ENCODE results near the gene SUGCT. TPM values are rescaled to one million over a fixed set of nuclear protein-coding genes. Genes with fewer than 3 reads are reported as not detected.
A peak's percentile ranks its signal among the peaks of the same experiment; 100 is the strongest.

Gene SUGCT
- total RNA-seq, 1 donor from 2014 or later: 11.9 TPM

DNA sequence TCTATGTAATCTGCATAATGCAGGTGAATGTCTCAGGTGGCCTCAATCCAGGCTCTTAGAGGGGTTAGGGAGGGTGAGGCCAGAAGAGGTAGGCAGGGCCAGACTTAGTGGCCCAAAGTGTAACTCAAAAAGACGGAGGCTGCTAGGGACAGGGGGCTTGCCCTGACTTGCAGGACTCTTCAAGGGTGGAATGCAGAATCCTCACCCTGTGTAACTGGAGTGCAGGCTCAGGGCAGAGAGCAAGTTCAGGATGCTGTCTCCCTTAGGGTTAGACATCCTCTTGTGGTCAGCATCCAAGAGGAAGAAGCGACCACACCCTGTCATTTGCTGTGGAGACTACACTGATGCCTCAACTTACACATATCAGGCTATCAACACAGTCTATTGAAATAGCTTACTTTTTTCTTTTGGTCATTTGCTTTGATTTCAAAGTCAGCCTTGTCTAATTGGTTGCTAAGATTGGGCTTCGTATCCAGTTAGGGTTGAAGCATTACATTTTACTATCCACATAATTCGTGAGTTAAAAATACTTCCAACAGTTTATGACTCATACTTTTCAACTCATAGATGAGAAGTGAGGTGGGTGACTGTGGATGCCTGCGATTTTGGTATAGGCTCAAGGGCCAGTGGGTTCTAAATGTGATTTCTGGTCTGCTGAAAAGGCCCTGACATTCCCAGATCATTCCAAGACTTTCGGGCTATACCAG is 563.6 kb downstream of the SUGCT start:
- Mint-ChIP-seq H3K9me3 (ENCODE audit: unreplicated experiment) (no peaks in the 10 kb centered on the region), H3K36me3 (ENCODE audit: unreplicated experiment) (no peaks in the 10 kb centered on the region), H3K4me1 (ENCODE audit: unreplicated experiment) (peaks cover 39% of the 10 kb centered on the region), H3K27me3 (ENCODE audit: unreplicated experiment) (no peaks in the 10 kb centered on the region), H3K27ac (ENCODE audit: unreplicated experiment) (no peak overlapping the region), H3K4me3 (ENCODE audit: unreplicated experiment) (no peak overlapping the region)
- DNase-seq (ENCODE audit: extremely low spot score, unreplicated experiment): no peak
- TF ChIP-seq, protein P1, sequence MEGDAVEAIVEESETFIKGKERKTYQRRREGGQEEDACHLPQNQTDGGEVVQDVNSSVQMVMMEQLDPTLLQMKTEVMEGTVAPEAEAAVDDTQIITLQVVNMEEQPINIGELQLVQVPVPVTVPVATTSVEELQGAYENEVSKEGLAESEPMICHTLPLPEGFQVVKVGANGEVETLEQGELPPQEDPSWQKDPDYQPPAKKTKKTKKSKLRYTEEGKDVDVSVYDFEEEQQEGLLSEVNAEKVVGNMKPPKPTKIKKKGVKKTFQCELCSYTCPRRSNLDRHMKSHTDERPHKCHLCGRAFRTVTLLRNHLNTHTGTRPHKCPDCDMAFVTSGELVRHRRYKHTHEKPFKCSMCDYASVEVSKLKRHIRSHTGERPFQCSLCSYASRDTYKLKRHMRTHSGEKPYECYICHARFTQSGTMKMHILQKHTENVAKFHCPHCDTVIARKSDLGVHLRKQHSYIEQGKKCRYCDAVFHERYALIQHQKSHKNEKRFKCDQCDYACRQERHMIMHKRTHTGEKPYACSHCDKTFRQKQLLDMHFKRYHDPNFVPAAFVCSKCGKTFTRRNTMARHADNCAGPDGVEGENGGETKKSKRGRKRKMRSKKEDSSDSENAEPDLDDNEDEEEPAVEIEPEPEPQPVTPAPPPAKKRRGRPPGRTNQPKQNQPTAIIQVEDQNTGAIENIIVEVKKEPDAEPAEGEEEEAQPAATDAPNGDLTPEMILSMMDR (IDR thresholded peaks at IDR 0.05): no peak

DNA sequence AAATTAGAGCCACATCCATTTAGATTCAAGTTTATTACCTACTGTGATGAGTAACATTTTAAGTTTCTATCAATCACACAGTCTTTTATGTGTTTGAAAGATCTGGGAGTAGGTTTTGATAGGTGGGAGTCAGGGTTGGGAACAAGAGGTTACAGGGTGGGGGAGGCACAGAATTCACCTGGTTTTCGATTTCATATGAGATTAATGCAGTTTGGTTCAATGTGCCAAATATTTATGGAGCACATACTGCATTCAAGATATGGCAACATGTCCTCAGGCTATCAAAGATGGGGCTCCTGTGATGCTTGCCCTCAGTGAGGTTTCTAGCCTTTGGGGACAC is 564.1 kb downstream of the SUGCT start:
- Mint-ChIP-seq H3K9me3 (ENCODE audit: unreplicated experiment) (no peaks in the 10 kb centered on the region), H3K4me1 (ENCODE audit: unreplicated experiment) (peaks cover 35% of the 10 kb centered on the region), H3K4me3 (ENCODE audit: unreplicated experiment) (no peak overlapping the region), H3K27me3 (ENCODE audit: unreplicated experiment) (no peaks in the 10 kb centered on the region), H3K27ac (ENCODE audit: unreplicated experiment) (no peak overlapping the region), H3K36me3 (ENCODE audit: unreplicated experiment) (no peaks in the 10 kb centered on the region)
- no peak for DNase-seq (ENCODE audit: extremely low spot score, unreplicated experiment)
- TF ChIP-seq, protein P1 (IDR thresholded peaks at IDR 0.05): no peak

DNA sequence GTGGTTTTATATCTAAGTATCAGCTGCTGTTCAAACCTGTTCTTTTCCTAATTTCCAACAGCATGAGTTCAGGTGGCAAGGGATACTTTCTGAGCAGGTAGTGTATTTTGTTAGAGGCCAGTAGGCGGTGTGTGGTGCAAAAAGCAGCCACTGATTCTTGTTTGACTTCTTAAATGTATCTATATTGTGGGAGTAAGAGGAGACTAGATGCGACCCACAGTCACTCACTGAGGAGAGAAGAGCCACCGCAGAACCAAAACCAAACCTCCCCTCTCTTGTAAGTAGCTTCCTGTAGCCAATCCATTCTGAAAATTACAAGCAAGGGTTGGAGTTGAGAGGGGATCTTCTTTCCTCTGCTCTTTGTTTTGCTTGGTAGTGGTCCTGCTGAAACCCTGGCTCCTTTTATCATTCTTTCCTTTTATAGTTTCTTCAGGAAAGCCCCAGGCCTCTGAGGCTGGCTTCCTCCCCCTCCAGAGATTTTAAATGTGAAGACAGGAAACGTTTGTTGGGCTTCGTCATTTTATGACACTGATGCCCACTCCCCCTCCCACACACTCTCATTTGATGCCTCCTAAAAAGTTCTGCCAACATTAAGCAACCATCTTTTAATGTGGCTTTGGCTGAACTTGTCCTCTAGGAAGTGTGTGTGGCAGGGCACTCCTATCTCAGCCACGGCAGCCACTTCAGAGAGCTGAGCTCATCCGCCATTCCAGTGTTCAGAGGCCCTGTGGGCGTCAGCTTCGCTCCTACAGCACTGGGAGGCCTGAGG is 566.0 kb downstream of the SUGCT start:
- Mint-ChIP-seq H3K4me3 (ENCODE audit: unreplicated experiment) (no peak overlapping the region), H3K36me3 (ENCODE audit: unreplicated experiment) (no peaks in the 10 kb centered on the region), H3K4me1 (ENCODE audit: unreplicated experiment) (peaks cover 25% of the 10 kb centered on the region), H3K9me3 (ENCODE audit: unreplicated experiment) (no peaks in the 10 kb centered on the region), H3K27me3 (ENCODE audit: unreplicated experiment) (no peaks in the 10 kb centered on the region), H3K27ac (ENCODE audit: unreplicated experiment) (peak overlapping the region; percentile 61)
- no peak for DNase-seq (ENCODE audit: extremely low spot score, unreplicated experiment)
- TF ChIP-seq, protein P1 (IDR thresholded peaks at IDR 0.05): no peak

DNA sequence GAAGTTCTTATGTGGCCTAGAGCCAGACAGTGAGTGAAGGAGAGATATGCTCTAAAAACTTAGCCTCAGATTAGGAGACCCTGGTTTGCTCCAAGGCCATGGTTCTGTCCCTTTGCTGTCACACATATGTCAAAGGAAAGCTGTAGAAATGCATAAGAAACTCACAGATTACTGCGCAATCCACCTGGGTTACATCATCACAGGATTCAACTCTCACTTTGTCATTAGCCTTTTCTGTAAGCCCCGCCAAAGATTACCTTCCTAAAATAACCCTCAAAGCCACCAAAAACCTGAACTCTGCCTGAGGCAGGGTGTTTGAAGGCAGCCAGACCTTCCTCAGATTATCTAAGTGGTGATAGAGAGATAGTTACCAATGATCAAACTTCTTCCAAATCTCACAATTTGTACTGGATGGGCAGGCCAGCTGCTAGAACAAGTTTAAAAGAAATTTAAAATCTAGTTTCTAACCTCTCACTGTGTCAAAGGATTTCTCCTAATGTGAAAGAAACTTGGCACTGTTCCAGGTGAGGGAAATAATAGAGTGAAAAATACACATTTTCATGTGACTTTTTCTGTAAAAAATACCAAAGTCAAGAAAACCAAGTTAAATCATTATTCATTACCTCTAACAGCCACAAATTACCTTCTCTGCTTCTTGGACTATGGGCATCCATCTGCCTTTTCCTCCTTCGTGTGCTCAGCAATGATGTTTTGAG is 567.2 kb downstream of the SUGCT start:
- no peak for DNase-seq (ENCODE audit: extremely low spot score, unreplicated experiment)
- H3K36me3 Mint-ChIP-seq (ENCODE audit: unreplicated experiment): no peaks in the 10 kb centered on the region
- no peaks in the 10 kb centered on the region for H3K27me3 Mint-ChIP-seq (ENCODE audit: unreplicated experiment)
- H3K4me3 Mint-ChIP-seq (ENCODE audit: unreplicated experiment): no peak overlapping the region
- H3K27ac Mint-ChIP-seq (ENCODE audit: unreplicated experiment): no peak overlapping the region
- TF ChIP-seq, protein P1 (IDR thresholded peaks at IDR 0.05): no peak
- no peaks in the 10 kb centered on the region for H3K9me3 Mint-ChIP-seq (ENCODE audit: unreplicated experiment)
- peaks cover 25% of the 10 kb centered on the region for H3K4me1 Mint-ChIP-seq (ENCODE audit: unreplicated experiment)

DNA sequence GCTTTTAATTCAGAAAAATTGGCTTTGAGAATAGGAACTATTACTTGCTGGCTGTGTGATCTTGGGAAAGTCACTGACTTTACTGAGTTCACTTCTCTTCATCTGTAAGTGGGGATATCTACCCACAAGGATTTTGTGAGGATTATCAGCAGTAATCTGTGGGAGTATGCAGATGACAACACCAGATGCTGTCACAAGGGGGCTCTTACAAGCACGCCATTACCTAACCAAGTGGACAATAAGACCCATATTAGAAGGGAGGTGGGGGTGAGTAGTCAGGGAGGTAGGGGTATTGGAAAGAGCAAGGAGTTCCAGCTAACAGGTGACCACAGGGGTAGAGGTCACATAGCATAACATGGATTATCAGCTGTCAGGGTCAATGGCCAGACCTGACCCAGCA is 569.4 kb downstream of the SUGCT start:
- TF ChIP-seq, protein P1 (IDR thresholded peaks at IDR 0.05): peak; percentile 10
- Mint-ChIP-seq H3K4me3 (ENCODE audit: unreplicated experiment) (no peak overlapping the region), H3K27me3 (ENCODE audit: unreplicated experiment) (no peaks in the 10 kb centered on the region), H3K36me3 (ENCODE audit: unreplicated experiment) (no peaks in the 10 kb centered on the region), H3K27ac (ENCODE audit: unreplicated experiment) (no peak overlapping the region), H3K4me1 (ENCODE audit: unreplicated experiment) (peaks cover 18% of the 10 kb centered on the region), H3K9me3 (ENCODE audit: unreplicated experiment) (no peaks in the 10 kb centered on the region)
- DNase-seq (ENCODE audit: extremely low spot score, unreplicated experiment): no peak

All from osteocyte (in vitro differentiated cells).